Measurements from ENCODE around the gene HTR3A.

- TF ChIP-seq ZNF292 (tag by site-specific recombination; IDR thresholded peaks at IDR 0.05; ENCODE audit: borderline replicate concordance, low read depth), result no peak
- TF ChIP-seq REST (tag by site-specific recombination; IDR thresholded peaks at IDR 0.05), result no peak
- no peak for TF ChIP-seq YY1 (tag by site-specific recombination; IDR thresholded peaks at IDR 0.05)
- no peak for TF ChIP-seq SCRT2 (tag by site-specific recombination; IDR thresholded peaks at IDR 0.05)
- no peak for TF ChIP-seq KLF10 (tag by site-specific recombination; IDR thresholded peaks at IDR 0.05)
- TF ChIP-seq ZBTB21 (tag by site-specific recombination; IDR thresholded peaks at IDR 0.05), result no peak
- TF ChIP-seq CTCF (tag by site-specific recombination; IDR thresholded peaks at IDR 0.05), result no peak
- no peak for TF ChIP-seq ZNF513 (tag by site-specific recombination; IDR thresholded peaks at IDR 0.05)
- no peak for TF ChIP-seq ZNF138 (tag by site-specific recombination; IDR thresholded peaks at IDR 0.05; ENCODE audit: borderline replicate concordance)
Observed at GRCh38 chr11:113982306-113982705, 7.4 kb downstream of the HTR3A start.

Measured in HEK293 (cell line).